Natural killer cell (primary cell): Measurements from ENCODE around the gene PCDHA4. TPM values are rescaled to one million over a fixed set of nuclear protein-coding genes. Genes with fewer than 3 reads are reported as not detected.
"Not testable (repeated sequence)": the region's sequence is repeated elsewhere in the genome, so short reads cannot be mapped to it uniquely, and the experiment has no call there.

ENCODE experiments used
- ATAC-seq, 3 donors: fragments of 150-1000 bp in 2 of 3; fragments of 200-7000 bp in 1 of 3; cut with Tn5 transposase; 1 replicate in 1 of 3; 2 replicates in 2 of 3; pipeline ENCODE4 v1.10.0; 2021; ENCODE audit warnings: mild to moderate bottlenecking in 2 of 3, moderate library complexity in 2 of 3
- DNase-seq, 2 donors: peaks; one replicate each; pipeline versions ENCODE4 v3.0.0 to v3.0.0-alpha.2; 2013 to 2021; ENCODE audit warnings: mixed read lengths in 1 of 2
- H3K27ac ChIP-seq: one replicate; pipeline ENCODE4 v1.5.1; 2013; ENCODE audit warnings: mild to moderate bottlenecking, low read length
- H3K27me3 ChIP-seq: one replicate; pipeline ENCODE4 v1.6.1; 2013; ENCODE audit warnings: low read length; ENCODE audit not compliant: control insufficient read depth, insufficient read depth
- H3K36me3 ChIP-seq: one replicate; pipeline ENCODE4 v1.6.1; 2013; ENCODE audit warnings: low read length; ENCODE audit not compliant: control insufficient read depth, insufficient read depth
- H3K4me1 ChIP-seq: one replicate; pipeline ENCODE4 v1.6.1; 2013; ENCODE audit warnings: low read length; ENCODE audit not compliant: control insufficient read depth, insufficient read depth
- H3K4me3 ChIP-seq: one replicate; pipeline ENCODE4 v1.5.1; 2013; ENCODE audit warnings: low read length
- H3K9me3 ChIP-seq: one replicate; pipeline ENCODE4 v1.6.1; 2013; ENCODE audit warnings: low read length; ENCODE audit not compliant: control insufficient read depth, insufficient read depth
- H3K27ac Mint-ChIP-seq, 2 donors: one replicate each; pipeline ENCODE4 v1.8.0; 2022; ENCODE audit warnings: mild to moderate bottlenecking in 2 of 2, mixed read lengths in 2 of 2, moderate library complexity in 1 of 2
- H3K27me3 Mint-ChIP-seq, 2 donors: one replicate each; pipeline ENCODE4 v1.8.0; 2022; ENCODE audit warnings: low read depth in 2 of 2, mixed read lengths in 2 of 2
- H3K36me3 Mint-ChIP-seq: one replicate; pipeline ENCODE4 v1.8.0; 2022; ENCODE audit warnings: mixed read lengths
- H3K4me1 Mint-ChIP-seq, 2 donors: one replicate each; pipeline ENCODE4 v1.8.0; 2022; ENCODE audit warnings: mixed read lengths in 2 of 2
- H3K4me3 Mint-ChIP-seq: one replicate; pipeline ENCODE4 v1.8.0; 2022; ENCODE audit warnings: mild to moderate bottlenecking, moderate library complexity, mixed read lengths
- H3K9me3 Mint-ChIP-seq, 2 donors: one replicate each; pipeline ENCODE4 v1.8.0; 2022; ENCODE audit warnings: mixed read lengths in 2 of 2
- CTCF ChIP-seq: fragments of 200-600 bp; IDR thresholded peaks from one replicate; pipeline ENCODE4 v1.8.0; 2022; ENCODE audit warnings: antibody characterized with exemption
- WGBS: methylation state at CpG from one replicate; pipeline ENCODE4 v1.1.7; 2013; ENCODE audit warnings: missing lambda C conversion rate; ENCODE audit not compliant: insufficient coverage; 5-methylcytosine and 5-hydroxymethylcytosine counted together
- intact Hi-C: fragments of 100-400 bp; cut with micrococcal nuclease; formaldehyde crosslinking; loops from one replicate; pipeline ENCODE4 v1.14.2; 2022
- total RNA-seq, 4 donors: library from RNA; stranded (reverse); fragments of 120-200 nt in 1 of 4; gene quantifications; one replicate each; pipeline versions ENCODE4 v1.2.3 to v1.2.4, GENCODE V29; 2013 to 2022

The PCDHA4 gene
- total RNA-seq, 3 donors from 2014 or later (not counting 1 experiment from before 2014, with no cell fraction given): not detected

GRCh38 chr5:140796718-140797095 lies 10.2 kb upstream of the PCDHA4 start:
- H3K27me3 ChIP-seq: peaks cover 17% of the 10 kb centered on the region
- DNase-seq: no peak
- no peak for TF ChIP-seq CTCF

GRCh38 chr5:140800816-140801493 lies 5.9 kb upstream of the PCDHA4 start, which contains the start of gene PCDHA3:
Gene PCDHA3 (plus strand): TSS chr5:140801057.
- 34% methylated on average over 28 of the region's 29 CpGs for WGBS
- Mint-ChIP-seq H3K27ac (no peak within 1 kb of the TSS), H3K36me3 (no peaks in the 10 kb centered on the region), H3K4me3 (no peak within 1 kb of the TSS), H3K4me1 (no peaks in the 10 kb centered on the region), H3K9me3 (peaks cover 2 to 4% of the 10 kb centered on the region in 2 donors), H3K27me3 (peaks cover 6 to 7% of the 10 kb centered on the region in 2 donors)
- Histone ChIP-seq H3K27me3 (peaks cover 9% of the 10 kb centered on the region), H3K4me1 (no peaks in the 10 kb centered on the region), H3K27ac (no peak within 1 kb of the TSS), H3K9me3 (peaks cover 23% of the 10 kb centered on the region), H3K36me3 (no peaks in the 10 kb centered on the region), H3K4me3 (no peak within 1 kb of the TSS)
- ATAC-seq: no peak
- intact Hi-C loops: no loop called here
- no peak for DNase-seq
- no peak for TF ChIP-seq CTCF

More at GRCh38 chr5:140796718-140797095, 10.2 kb upstream of the PCDHA4 start:
- ATAC-seq: no peak
- Histone ChIP-seq H3K4me3 (no peak overlapping the region), H3K27ac (no peak overlapping the region), H3K4me1 (no peaks in the 10 kb centered on the region), H3K9me3 (peaks cover 19% of the 10 kb centered on the region), H3K36me3 (no peaks in the 10 kb centered on the region)
- intact Hi-C loops: no loop called here
- Mint-ChIP-seq H3K9me3 (peaks cover 2 to 3% of the 10 kb centered on the region in 2 donors), H3K4me3 (no peak overlapping the region), H3K36me3 (peaks cover 14% of the 10 kb centered on the region), H3K27me3 (peaks cover 11 to 19% of the 10 kb centered on the region in 2 donors), H3K4me1 (no peaks in the 10 kb centered on the region), H3K27ac (no peak overlapping the region)
- WGBS: 62% methylated on average over 39 of the region's 39 CpGs

- Histone ChIP-seq H3K36me3 (no peaks in the 10 kb centered on the region), H3K4me1 (no peaks in the 10 kb centered on the region), H3K27ac (no peak overlapping the region), H3K9me3 (peaks cover 22% of the 10 kb centered on the region), H3K4me3 (no peak overlapping the region), H3K27me3 (peaks cover 9% of the 10 kb centered on the region)
- no peak for DNase-seq
- Mint-ChIP-seq H3K4me1 (no peaks in the 10 kb centered on the region), H3K9me3 (peaks cover 2 to 4% of the 10 kb centered on the region in 2 donors), H3K27me3 (peaks cover 6 to 7% of the 10 kb centered on the region in 2 donors), H3K36me3 (peaks cover under 1% of the 10 kb centered on the region), H3K4me3 (no peak overlapping the region), H3K27ac (no peak overlapping the region)
- TF ChIP-seq CTCF: no peak
- WGBS: 25% methylated on average over 16 of the region's 16 CpGs
- no peak for ATAC-seq
- intact Hi-C loops: no loop called here
Measured at GRCh38 chr5:140801494-140801841, 5.4 kb upstream of the PCDHA4 start.

- H3K4me3 ChIP-seq, H3K27me3 Mint-ChIP-seq, H3K36me3 ChIP-seq, H3K27me3 ChIP-seq, H3K4me1 ChIP-seq, ATAC-seq, H3K36me3 Mint-ChIP-seq, H3K27ac Mint-ChIP-seq, intact Hi-C loops, DNase-seq, H3K9me3 Mint-ChIP-seq, H3K4me1 Mint-ChIP-seq, H3K4me3 Mint-ChIP-seq, H3K27ac ChIP-seq: not testable (repeated sequence)
- peaks cover 19% of the 10 kb centered on the region for H3K9me3 ChIP-seq
- 56% methylated on average over 45 of the region's 45 CpGs for WGBS
Measured at GRCh38 chr5:140802381-140802780, 4.5 kb upstream of the PCDHA4 start.
